K562 (cell line): ENCODE results near the gene STT3A. TPM values are rescaled to one million over a fixed set of nuclear protein-coding genes. Genes with fewer than 3 reads are reported as not detected.
A peak's percentile ranks its signal among the peaks of the same experiment; 100 is the strongest.

Experiments used
- CREB1 ChIP-seq, 2 experiments: sonication (generic) in 1 of 2; formaldehyde crosslinking in 1 of 2; IDR thresholded peaks; 2 replicates each; pipeline versions ENCODE4 v1.6.1 to v1.8.0; 2012 to 2022; ENCODE audit warnings: inconsistent platforms in 1 of 2, mild to moderate bottlenecking in 1 of 2, missing genetic modification reagents in 1 of 2, moderate library complexity in 1 of 2
- ESRRA ChIP-seq: fragments of 450-650 bp; IDR thresholded peaks from 2 replicates; pipeline ENCODE4 v1.6.1; 2014; ENCODE audit warnings: low read depth, mild to moderate bottlenecking, moderate library complexity, borderline replicate concordance
- GATAD2A ChIP-seq: fragments of 450-650 bp; IDR thresholded peaks from 2 replicates; pipeline ENCODE4 v1.6.1; 2017
- GATAD2B ChIP-seq: fragments of 450-650 bp; IDR thresholded peaks from 2 replicates; pipeline ENCODE4 v1.6.1; 2017; ENCODE audit warnings: mild to moderate bottlenecking, borderline replicate concordance
- HCFC1 ChIP-seq: IDR thresholded peaks from 2 replicates; pipeline ENCODE4 v1.6.1; 2012; ENCODE audit warnings: low read depth, low read length, improper control_type of control experiment
- HNRNPL ChIP-seq: fragments of 200-400 bp; formaldehyde crosslinking; IDR thresholded peaks from 2 replicates; pipeline ENCODE4 v1.6.1; 2017; ENCODE audit warnings: low read depth, mild to moderate bottlenecking, low read length
- MTA3 ChIP-seq: fragments of 450-650 bp; formaldehyde crosslinking; IDR thresholded peaks from 2 replicates; pipeline ENCODE4 v1.6.1; 2017; ENCODE audit warnings: mild to moderate bottlenecking, borderline replicate concordance
- NBN ChIP-seq: fragments of 450-650 bp; IDR thresholded peaks from 2 replicates; pipeline ENCODE4 v1.6.1; 2016; ENCODE audit warnings: low read depth, mild to moderate bottlenecking
- XRCC5 ChIP-seq: fragments of 200-400 bp; formaldehyde crosslinking; IDR thresholded peaks from 2 replicates; pipeline ENCODE4 v1.6.1; 2017; ENCODE audit warnings: low read depth, mild to moderate bottlenecking, low read length
- ZFP36 ChIP-seq: fragments of 150-350 bp; IDR thresholded peaks from 2 replicates; pipeline ENCODE4 v1.6.1; 2018; ENCODE audit warnings: low read length, low read depth; ENCODE audit not compliant: partially characterized antibody
- ZNF143 ChIP-seq: sonication (generic); formaldehyde crosslinking; IDR thresholded peaks from 2 replicates; pipeline ENCODE4 v1.9.0; 2022; ENCODE audit warnings: mild to moderate bottlenecking, missing genetic modification reagents
- ZNF592 ChIP-seq: fragments of 450-650 bp; IDR thresholded peaks from 2 replicates; pipeline ENCODE4 v1.6.1; 2017; ENCODE audit warnings: antibody characterized with exemption, mild to moderate bottlenecking
- polyA plus RNA-seq, 8 experiments: library from polyadenylated mRNA; depleted of rRNA in 4 of 8; stranded (reverse) in 5 of 8; unstranded in 3 of 8; fragments of >200 nt; fragmentation: Nextera tagmentation in 2 of 8; fragmentation: Illumina TruSeq in 1 of 8; extraction: Ambion mirVana in 2 of 8; extraction: Trizol in 1 of 8; gene quantifications; 2 replicates each; pipeline versions ENCODE4 v1.2.1 to v1.2.3, GENCODE V29; 2011 to 2014; ENCODE audit warnings: inconsistent platforms in 1 of 8, missing spikeins in 1 of 8
- total RNA-seq, 7 experiments: library from RNA; depleted of rRNA in 6 of 7; stranded (reverse); fragments of >200 nt in 6 of 7; fragmentation: Illumina TruSeq in 2 of 7; extraction: Trizol in 2 of 7; gene quantifications; 2 replicates each; pipeline versions ENCODE4 v1.2.1 to v1.2.3, GENCODE V29; 2011 to 2021; ENCODE audit warnings: low replicate concordance in 1 of 7
- TF ChIP-seq, protein P1 (sequence below): fragments of 450-650 bp; IDR thresholded peaks from 2 replicates; pipeline ENCODE4 v1.6.1; 2016; ENCODE audit warnings: low read depth

Gene STT3A
- total and polyA plus RNA-seq, 9 of the 15 experiments (the other 6 are each of a cell fraction or from before 2014, with no cell fraction given), result 70.7 to 330 (median 192) TPM

DNA sequence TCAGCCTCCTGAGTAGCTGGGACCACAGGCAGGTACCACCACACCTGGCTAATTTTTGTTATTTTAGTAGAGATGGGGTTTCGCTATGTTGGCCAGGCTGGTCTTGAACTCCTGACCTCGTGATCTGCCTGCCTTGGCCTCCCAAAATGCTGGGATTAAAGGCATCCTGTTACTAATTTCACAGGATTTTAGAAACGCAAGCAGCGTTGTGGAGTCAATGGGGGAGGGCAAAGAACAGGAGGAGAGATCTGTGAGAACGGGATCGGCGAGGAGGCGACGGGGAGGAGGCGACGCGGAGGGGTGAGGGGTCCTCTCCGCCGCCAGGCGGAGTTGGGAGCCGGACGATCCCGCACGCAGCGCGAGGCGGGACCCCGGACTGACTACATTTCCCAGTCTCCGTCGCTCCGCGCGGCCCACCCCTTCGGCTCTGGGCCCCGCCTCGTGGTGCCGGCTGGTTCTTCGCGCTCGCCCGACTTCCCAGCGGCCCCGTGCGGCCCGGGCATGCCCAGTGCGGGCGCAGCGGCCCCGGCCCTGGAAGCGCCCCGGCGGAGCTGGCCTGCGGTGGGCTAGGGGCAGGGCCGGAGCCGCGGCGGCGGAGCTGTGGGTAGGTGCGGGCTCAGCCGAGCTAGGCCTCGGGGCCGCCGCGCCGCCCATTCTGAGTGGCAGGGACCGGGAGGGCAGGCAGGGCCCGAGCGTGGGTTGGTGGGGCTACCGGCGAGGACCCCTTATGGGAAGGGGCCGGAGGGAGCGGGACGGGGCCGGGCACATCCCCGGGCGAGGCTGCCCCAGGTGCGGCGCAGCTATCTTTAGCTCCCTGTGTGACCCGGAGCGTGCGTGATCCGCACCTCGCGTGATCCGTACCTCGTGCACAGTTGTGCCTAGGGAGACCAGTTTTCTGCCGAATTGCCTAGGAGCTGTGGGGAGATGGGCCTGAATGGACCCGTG is 23.4 kb upstream of the STT3A start, which contains the start of gene EI24 (continued):
- TF ChIP-seq HCFC1 (peak; percentile 93), ZNF143 (CRISPR knock-in tag) (peak; percentile 80), GATAD2A (peak; percentile 55; the same call in 1 of the 2 replicates), CREB1 (IDR thresholded peaks at IDR 0.05) (peak; percentile 65; the same call in 1 of the 2 replicates), CREB1 (CRISPR knock-in tag; IDR thresholded peaks at IDR 0.05) (peak; percentile 71), ESRRA (peak; percentile 27; the same call in 1 of the 2 replicates), NBN (peak; percentile 68), MTA3 (peak; percentile 46; the same call in 1 of the 2 replicates), GATAD2B (peak; percentile 93), ZFP36 (peak; percentile 48), ZNF592 (peak; percentile 70; the same call in 1 of the 2 replicates), HNRNPL (peak; percentile 94), XRCC5 (peak; percentile 72; the same call in 1 of the 2 replicates)
- TF ChIP-seq, protein P1, sequence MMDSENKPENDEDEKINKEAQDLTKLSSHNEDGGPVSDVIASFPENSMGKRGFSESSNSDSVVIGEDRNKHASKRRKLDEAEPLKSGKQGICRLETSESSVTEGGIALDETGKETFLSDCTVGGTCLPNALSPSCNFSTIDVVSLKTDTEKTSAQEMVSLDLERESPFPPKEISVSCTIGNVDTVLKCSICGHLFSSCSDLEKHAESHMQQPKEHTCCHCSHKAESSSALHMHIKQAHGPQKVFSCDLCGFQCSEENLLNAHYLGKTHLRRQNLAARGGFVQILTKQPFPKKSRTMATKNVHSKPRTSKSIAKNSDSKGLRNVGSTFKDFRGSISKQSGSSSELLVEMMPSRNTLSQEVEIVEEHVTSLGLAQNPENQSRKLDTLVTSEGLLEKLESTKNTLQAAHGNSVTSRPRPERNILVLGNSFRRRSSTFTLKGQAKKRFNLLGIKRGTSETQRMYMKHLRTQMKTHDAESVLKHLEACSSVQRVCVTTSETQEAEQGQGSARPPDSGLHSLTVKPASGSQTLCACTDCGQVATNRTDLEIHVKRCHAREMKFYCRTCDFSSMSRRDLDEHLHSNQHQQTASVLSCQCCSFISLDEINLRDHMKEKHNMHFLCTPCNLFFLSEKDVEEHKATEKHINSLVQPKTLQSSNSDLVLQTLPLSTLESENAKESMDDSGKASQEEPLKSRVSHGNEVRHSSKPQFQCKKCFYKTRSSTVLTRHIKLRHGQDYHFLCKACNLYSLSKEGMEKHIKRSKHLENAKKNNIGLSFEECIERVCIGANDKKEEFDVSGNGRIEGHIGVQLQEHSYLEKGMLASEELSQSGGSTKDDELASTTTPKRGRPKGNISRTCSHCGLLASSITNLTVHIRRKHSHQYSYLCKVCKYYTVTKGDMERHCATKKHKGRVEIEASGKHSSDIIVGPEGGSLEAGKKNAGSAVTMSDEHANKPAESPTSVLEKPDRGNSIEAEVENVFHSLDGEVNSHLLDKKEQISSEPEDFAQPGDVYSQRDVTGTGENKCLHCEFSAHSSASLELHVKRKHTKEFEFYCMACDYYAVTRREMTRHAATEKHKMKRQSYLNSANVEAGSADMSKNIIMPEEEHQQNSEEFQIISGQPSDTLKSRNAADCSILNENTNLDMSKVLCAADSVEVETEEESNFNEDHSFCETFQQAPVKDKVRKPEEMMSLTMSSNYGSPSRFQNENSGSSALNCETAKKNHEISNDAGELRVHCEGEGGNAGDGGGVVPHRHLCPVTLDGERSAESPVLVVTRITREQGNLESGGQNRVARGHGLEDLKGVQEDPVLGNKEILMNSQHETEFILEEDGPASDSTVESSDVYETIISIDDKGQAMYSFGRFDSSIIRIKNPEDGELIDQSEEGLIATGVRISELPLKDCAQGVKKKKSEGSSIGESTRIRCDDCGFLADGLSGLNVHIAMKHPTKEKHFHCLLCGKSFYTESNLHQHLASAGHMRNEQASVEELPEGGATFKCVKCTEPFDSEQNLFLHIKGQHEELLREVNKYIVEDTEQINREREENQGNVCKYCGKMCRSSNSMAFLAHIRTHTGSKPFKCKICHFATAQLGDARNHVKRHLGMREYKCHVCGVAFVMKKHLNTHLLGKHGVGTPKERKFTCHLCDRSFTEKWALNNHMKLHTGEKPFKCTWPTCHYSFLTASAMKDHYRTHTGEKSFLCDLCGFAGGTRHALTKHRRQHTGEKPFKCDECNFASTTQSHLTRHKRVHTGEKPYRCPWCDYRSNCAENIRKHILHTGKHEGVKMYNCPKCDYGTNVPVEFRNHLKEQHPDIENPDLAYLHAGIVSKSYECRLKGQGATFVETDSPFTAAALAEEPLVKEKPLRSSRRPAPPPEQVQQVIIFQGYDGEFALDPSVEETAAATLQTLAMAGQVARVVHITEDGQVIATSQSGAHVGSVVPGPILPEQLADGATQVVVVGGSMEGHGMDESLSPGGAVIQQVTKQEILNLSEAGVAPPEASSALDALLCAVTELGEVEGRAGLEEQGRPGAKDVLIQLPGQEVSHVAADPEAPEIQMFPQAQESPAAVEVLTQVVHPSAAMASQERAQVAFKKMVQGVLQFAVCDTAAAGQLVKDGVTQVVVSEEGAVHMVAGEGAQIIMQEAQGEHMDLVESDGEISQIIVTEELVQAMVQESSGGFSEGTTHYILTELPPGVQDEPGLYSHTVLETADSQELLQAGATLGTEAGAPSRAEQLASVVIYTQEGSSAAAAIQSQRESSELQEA, result peak; percentile 72
